Daoy (cell line): ENCODE results near the gene FGFR2. TPM values are rescaled to one million over a fixed set of nuclear protein-coding genes. Genes with fewer than 3 reads are reported as not detected.

Experiments
- DNase-seq: peaks from one replicate; pipeline ENCODE4 v3.0.0-alpha.2; 2015; ENCODE audit warnings: low read depth
- total RNA-seq: library from RNA; depleted of rRNA; stranded (reverse); fragments of >200 nt; shearing (Covaris generic); gene quantifications from 2 replicates; pipeline ENCODE4 v1.2.3, GENCODE V29; 2014

FGFR2 gene
- total RNA-seq, 1 experiment from 2014 or later: 1.9 TPM

DNA sequence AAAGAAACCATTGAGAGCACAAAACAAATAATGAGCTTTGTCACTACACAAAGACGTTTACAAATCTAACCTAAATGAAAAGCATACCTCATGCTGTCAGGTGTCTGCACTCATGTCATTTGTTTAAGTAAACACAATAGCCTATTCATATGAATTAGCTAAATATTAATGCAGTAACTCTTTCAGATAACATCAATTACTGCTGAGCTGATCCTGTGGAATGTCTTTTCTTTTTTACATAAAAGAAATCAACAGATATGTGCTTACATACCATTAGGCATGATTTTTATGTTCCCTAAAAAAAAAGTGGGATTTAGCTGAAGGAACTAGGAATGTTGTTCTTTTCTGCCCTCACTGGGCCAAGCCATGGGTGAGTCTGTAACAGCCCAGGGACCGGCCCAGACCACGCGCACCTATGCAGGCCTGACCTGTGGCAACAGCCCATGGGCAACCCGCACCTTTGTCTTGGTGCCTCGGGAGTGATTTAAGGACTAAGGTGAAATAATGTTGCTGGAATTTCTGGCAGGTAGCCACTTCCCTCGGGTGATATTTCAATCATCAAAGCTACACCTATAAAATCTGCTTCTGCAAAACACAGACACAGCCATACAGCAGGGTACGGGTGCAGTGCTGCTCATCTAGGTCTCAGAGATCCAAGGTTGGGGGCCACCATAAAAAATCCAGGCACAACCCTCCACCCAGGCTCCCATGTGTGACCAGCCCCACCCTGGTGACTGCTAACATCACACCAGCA lies 44.6 kb downstream of the FGFR2 start:
- no peak for DNase-seq

GRCh38 chr10:121552746-121553145 lies 45.5 kb downstream of the FGFR2 start:
- no peak for DNase-seq

DNA sequence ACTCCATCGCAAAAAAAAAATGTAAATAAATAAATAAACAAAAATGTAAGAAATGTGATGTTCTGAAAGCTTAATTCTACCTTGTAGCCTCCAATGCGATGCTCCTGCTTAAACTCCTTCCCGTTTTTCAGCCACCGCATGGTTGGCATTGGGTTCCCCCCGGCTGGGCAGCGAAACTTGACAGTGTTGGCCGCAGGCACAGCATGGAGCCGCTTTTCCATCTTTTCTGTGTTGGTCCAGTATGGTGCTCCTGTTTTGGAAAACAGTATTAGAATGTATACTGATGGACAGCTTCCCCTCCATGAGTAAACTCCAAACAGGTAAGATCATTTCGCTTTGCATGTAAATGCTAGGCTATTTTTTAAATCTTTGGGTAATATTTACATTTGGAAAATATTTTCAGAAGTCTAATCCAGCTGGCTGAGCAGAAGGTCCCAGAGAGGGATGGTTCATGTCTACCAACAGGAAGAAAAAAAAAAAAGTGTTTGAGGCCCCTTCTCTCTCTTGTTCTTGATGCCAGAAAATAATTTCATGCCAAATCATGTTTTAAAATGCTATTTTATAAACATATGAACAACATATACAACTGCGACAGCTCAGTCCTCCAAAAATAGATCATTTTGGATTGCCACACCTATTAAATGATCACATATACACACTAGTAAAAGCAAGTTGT lies 46.9 kb downstream of the FGFR2 start:
- no peak for DNase-seq

DNA sequence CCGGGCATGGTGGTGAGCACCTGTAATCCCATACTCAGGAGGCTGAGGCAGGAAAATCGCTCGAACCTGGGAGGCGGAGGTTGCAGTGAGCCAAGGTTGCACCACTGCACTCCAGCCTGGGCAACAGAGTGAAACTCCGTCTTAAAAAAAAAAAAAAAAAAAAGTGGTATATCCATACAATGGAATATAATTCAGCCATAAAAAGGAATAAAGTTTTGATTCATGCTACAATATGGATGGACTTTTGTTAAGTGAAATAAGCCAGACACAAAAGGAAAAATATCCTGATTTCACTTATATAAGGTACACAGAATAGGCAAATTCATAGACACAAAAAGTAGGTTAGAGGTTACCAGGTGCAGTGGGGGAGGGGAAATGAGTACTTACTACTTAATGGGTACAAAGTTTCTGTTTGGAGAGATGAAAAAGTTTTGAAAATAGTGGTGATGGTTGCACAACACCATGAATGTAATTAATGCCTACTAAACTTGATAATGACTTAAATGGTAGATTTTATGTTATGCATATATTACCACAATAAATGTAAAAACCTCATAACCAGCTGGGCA lies 53.9 kb downstream of the FGFR2 start:
- DNase-seq: no peak

GRCh38 chr10:121543545-121543944 lies 54.7 kb downstream of the FGFR2 start:
- no peak for DNase-seq

- no peak for DNase-seq
Measured at GRCh38 chr10:121541450-121542120, 56.7 kb downstream of the FGFR2 start.

DNA sequence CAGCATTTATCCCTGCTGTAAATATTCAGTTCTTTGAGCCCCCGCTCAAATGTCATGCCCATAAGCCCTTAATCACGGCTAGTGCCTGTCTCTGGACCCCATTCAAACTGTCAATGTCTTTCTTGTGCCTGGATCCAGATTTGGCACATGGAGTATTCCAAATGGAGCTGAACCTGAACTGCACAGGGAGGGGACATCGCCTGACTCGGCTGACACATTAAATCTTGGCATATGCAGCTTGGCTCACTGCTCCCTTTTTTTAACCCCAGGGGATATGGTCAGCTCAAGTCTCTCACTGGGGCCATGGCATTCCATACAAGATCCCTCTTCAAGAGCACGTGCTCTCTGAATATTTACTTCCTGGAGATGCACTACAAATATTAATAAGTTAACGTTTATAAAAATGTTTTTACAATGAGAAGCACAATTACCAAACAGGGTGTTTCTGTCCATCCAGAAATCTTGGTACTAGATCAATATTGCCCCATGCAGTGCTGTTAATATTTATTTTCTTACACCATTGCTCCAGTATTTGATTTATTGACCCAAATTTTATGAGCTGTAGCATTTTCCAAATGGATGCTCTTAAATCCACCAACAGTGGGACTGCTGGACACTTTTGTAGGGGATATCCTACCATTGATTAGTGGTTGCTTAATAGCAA lies 57.4 kb downstream of the FGFR2 start:
- DNase-seq: no peak

- DNase-seq: no peak
Measured at GRCh38 chr10:121539786-121540185, 58.5 kb downstream of the FGFR2 start.

DNA sequence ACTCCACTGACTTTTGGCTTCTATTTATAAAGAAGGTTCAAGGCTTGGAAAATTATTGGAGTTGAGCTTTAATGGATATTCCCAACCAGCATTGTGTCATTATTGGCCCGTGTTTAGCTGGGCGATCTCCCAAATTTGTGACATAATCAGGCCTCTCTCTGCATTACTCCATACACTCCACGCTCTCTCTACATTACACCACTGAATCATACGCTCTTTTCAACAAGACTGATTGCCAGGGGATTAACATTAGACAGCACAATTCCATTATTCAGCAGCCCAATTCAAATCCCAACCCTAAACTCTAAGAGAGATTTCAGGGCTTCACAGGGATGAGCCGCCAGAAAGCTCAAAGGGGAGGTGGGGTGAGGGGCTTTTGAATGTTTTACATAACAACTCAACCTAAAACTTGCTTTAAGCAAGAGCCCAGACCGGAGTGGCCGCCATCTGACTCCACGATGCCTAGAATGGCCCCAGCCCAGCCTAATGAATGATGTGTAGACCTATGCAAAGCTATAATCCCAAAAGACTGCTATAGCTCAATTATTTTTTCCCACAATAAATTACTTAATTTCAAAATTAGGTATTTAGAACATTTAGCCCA lies 61.8 kb downstream of the FGFR2 start:
- peak; percentile 17 for DNase-seq

GRCh38 chr10:121535381-121535780 lies 62.9 kb downstream of the FGFR2 start:
- DNase-seq: no peak

DNA sequence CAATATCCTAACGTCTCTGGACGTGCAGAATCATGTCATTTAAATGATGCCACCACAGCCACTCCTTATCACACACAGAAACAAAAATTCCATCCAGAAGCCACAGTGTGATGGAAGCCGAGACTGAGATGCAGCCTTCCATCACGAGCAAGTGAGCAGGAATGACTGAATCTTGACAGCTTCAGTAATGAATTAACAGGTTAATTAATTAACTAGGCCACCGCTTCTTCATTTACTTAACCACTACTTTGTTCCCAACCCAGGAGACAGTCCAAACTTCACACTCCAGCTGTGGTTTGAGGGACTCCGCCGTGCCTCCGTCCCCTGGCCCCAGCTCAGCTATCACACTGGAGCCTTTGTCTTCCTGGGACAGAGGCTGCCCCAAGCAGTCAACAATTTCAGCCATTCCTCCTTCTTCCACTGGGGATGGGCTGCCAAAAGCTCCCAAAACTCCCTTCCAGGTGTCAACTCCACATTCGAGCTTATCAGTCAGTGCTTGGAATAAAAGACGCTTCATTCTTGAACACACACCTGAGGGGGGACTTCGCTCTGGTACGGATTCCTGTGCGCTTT lies 65.9 kb downstream of the FGFR2 start:
- no peak for DNase-seq

GRCh38 chr10:121531830-121532178 lies 66.4 kb downstream of the FGFR2 start:
- DNase-seq: no peak

DNA sequence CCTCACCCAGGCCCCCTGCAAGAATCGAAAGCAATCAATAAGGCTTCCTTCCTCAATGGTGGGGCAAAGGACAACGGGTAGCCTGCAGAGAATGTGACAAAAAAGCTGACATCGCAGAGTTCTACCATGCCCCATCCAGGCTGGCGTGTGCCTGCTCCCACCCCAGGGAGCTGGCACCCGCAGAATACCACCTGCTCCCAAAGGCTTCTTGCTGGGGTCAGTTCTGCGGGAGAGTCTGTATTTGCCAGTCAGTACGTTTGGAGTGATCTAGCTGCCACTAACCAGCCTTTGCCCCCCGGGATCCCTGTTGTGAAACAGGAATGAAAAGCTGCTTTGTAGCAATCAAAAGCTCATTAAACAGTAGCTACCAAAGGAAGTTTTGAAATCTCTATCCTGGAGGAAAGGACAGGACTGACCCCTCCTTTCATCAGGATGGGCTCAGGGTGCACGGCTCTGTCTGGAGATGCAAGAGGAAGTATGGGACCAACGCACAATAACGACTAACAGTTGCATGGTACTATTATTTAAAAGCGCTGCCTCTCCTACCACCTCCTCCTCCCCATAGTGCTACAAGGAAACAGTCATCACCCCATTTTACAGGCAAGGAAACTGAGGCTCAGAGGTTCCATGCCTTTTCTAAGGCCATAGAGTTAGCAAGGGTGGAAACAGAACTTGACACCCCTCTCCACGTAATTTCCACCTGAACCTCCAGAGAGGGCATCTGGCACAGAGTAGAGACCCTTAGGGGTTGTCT lies 67.0 kb downstream of the FGFR2 start:
- no peak for DNase-seq

DNA sequence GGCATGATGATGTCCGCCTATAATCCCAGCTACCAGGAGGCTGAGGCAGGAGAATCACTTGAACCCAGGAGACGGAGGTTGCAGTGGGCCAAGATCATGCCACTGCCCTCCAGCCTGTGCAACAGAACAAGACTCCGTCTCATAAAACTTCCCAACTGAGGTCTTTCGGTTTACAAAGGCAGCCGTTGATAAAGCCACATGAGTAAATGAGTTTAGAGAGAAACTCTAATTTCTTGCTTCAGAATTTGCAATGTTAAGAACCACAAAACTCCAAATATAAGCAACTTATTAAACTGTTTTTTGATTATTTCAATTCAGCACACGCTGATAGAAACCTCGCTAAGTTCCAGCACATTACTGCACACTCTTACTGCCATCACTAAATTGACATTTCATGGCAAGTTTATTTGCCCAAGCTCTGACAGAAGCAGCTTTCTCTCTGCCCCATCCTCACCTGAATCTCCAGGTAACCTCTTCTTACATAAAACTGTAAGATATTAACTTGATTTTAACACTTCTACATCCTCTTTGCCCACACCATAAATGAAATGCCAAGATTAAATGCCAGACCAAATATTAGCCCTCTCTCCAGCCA lies 67.7 kb downstream of the FGFR2 start:
- DNase-seq: no peak

GRCh38 chr10:121527690-121528089 lies 70.6 kb downstream of the FGFR2 start:
- peak; percentile 73 for DNase-seq

- DNase-seq: no peak
Measured at GRCh38 chr10:121526801-121527221, 71.4 kb downstream of the FGFR2 start.

DNA sequence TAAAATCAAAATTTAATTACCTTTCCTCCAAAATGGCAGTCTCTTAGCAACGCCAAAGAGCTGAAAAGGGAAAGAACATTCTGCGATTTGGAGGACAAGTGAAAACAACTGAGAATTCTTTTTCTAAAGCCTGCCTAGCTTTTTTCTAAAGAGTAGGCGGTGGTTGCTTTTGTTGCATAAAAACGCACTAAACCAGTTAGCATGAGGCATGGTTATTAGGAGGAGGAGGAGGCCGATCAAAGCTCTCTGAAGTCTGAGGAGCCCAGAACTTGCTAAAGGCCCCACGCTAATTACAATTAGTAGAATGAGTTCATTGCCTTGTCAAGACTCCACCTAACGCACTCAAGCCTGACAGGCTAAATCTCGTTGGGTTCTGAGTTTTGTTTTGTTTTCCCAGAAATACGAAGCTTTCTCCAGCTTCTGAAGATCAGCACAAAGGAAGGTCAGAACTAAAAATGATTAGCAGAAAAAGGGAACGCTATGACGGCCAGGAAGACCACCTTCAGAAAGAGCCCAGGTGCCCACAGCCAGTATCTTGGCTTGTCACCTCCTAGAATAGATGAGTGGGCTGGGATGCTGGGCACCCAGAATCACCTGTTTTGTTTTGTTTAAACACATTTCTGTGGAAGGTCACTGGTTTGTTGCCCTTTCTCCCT lies 72.0 kb downstream of the FGFR2 start:
- DNase-seq: no peak

DNA sequence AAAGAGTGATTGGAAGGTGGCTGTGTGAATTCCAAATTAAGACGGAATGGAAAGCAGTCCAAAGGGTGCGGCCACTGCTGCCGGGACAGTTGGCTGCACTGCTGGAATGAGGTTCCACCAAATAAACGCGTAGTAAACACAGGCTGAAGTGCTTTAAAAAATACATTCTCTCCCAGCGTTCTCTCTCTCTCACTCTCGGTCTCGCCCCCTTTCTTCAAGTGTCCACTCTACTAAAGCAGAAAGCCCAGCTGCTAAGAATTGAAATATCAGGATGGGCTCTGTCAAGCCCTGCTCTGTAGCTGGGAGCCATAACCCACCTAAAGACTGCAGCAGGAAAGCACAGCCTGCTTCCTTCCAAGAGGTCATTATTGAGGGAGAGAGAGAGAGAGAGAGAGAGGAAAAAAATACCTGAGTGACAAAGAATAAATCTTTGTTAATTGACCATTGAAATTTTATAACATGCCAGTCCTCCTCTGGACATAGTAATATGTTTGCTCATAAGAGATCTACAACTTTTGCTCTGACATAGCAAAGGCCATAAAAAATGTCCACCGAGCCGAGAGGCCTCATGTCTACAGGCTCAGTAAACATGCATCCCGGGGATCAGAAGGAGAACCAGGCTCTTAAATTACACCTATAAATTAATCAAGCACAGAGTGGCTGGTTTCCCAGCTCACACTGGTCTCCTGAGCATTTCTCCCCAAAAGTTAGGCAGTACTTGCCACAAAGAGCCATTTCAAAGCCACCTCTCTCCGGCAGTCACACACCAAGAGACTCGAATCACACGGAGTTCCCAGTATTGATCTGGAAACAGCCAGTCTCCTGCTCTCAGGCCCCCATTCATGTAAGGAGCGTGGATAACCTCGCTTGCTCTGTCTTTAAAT lies 72.8 kb downstream of the FGFR2 start:
- no peak for DNase-seq
